Colonic mucosa (tissue), 4 donors: ENCODE measurements around the gene ECEL1. TPM values are rescaled to one million over a fixed set of nuclear protein-coding genes. Genes with fewer than 3 reads are reported as not detected.

Experiments used
- DNase-seq: peaks from one replicate; pipeline ENCODE4 v3.0.0-alpha.2; 2020
- H3K27ac ChIP-seq: fragments of 200-600 bp; one replicate; pipeline ENCODE4 v1.8.0; 2021
- H3K27me3 ChIP-seq: fragments of 200-600 bp; one replicate; pipeline ENCODE4 v1.8.0; 2021
- H3K36me3 ChIP-seq: fragments of 200-600 bp; one replicate; pipeline ENCODE4 v1.8.0; 2021
- H3K4me1 ChIP-seq: fragments of 200-600 bp; one replicate; pipeline ENCODE4 v1.8.0; 2021; ENCODE audit warnings: mild to moderate bottlenecking
- H3K4me3 ChIP-seq: fragments of 200-600 bp; one replicate; pipeline ENCODE4 v1.8.0; 2021
- H3K9ac ChIP-seq, 2 donors: one replicate each; pipeline ENCODE4 v1.7.0; 2013; ENCODE audit warnings: control low read depth in 2 of 2, low read depth in 2 of 2, low read length in 2 of 2
- H3K9me3 ChIP-seq: fragments of 200-600 bp; one replicate; pipeline ENCODE4 v1.8.0; 2021
- CTCF ChIP-seq: fragments of 200-600 bp; IDR thresholded peaks from one replicate; pipeline ENCODE4 v1.8.0; 2022; ENCODE audit warnings: antibody characterized with exemption, mild to moderate bottlenecking
- intact Hi-C: fragments of 100-400 bp; cut with DNase I; formaldehyde crosslinking; loops from one replicate; pipeline ENCODE4 v1.14.1; 2022
- total RNA-seq, 2 donors: library from RNA; stranded (reverse); fragmentation: NEBNext Ultra II Directional in 1 of 2; extraction: Animal tissue kit (Norgen Biotek cat#: 25700) in 1 of 2; gene quantifications; one replicate each; pipeline ENCODE4 v1.2.1, GENCODE V29; 2021
- donor health status: healthy.
- donor health status: DM: no; HTN: no; CAD: no.
- donor health status: DM: no; HTN: no; CAD: no.

The ECEL1 gene
- total RNA-seq, 2 donors from 2014 or later: 0.12 to 0.40 TPM

DNA sequence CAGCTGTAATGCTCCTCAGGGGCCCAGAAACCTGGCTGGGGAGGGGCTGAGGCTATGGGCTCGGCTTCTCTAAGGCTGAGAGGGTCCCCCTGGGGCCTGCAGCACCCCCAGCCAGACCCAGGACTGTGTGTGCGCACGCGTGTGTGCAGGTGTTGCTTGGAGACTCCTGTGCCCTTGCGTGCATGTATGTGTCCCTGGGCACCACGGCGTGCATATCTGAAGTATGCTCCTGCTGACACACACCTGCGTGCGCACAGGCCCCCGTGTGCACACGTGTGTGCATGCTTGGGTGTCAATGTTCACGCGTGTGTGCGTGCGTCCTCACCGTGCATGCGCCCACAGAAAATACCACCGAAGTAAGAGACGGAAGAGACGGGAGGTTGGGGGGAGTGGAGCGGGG lies 14.9 kb upstream of the ECEL1 start:
- no peak overlapping the region for H3K4me3 ChIP-seq
- TF ChIP-seq CTCF: no peak
- H3K27me3 ChIP-seq: peaks cover 28% of the 10 kb centered on the region

DNA sequence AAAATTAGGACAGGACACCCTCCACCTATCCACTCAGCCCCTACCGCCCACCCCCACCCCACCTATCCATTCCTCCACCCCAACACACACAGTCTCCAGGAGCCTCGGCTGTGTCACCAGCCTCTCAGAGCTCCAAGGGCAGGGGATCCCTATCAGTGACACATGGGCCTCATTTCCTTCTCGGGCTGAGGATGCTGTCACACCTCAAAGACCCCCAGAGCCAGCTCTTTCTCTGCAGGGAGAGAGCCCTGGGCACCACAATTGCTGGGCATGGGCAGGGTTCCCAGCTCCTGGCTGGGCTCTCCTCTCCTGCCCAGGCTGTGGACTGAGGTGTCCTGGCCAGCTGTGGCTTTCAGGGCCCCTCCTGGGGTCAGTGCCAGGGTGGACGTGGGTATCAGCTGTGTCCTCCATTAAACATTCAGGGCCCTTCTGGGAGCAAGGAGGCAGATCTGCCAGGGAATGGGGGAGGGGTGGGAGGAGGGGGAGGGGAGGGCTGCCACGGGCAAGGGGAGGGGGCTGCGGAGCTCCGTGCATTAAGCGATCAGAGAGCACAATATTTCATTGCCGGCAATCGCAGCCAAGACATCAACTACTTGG lies 14.3 kb upstream of the ECEL1 start:
- Histone ChIP-seq H3K9ac (no peak overlapping the region), H3K4me1 (no peaks in the 10 kb centered on the region), H3K36me3 (no peaks in the 10 kb centered on the region), H3K4me3 (no peak overlapping the region), H3K9me3 (no peaks in the 10 kb centered on the region), H3K27ac (no peak overlapping the region), H3K27me3 (peaks cover 28% of the 10 kb centered on the region)
- intact Hi-C loops: no loop called here
- no peak for DNase-seq
- TF ChIP-seq CTCF: no peak

More for the DNA sequence above, 14.9 kb upstream of the ECEL1 start:
- Histone ChIP-seq H3K36me3 (no peaks in the 10 kb centered on the region), H3K9me3 (no peaks in the 10 kb centered on the region), H3K9ac (no peak overlapping the region), H3K4me1 (no peaks in the 10 kb centered on the region), H3K27ac (no peak overlapping the region)
- intact Hi-C loops: no loop called here
- no peak for DNase-seq

DNA sequence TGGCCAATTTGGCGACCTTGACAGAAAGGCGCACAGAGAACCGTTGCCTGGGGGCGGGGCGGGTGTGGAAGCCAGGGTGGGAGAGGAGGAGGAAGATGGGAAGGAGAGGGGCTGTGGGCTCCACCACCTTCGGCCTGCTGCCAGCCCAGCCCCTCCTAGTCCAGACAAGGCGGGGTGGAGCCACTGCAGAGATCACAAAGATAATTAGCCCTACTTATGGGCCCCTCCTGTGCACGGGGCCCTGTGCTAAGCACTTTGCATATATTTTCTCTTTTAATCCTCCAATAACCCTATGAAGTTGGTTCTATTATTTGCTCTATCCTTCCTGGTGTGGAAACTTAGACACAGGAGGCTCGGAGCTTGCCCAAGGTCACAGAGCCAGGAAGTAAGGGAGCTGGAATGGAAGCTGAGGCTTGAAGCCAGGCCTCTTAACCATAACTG lies 13.7 kb upstream of the ECEL1 start:
- H3K4me1 ChIP-seq: no peaks in the 10 kb centered on the region
- H3K4me3 ChIP-seq: no peak overlapping the region
- no peak overlapping the region for H3K27ac ChIP-seq
- H3K27me3 ChIP-seq: peaks cover 28% of the 10 kb centered on the region
- no peaks in the 10 kb centered on the region for H3K9me3 ChIP-seq
- intact Hi-C loops: no loop called here
- H3K36me3 ChIP-seq: no peaks in the 10 kb centered on the region
- no peak overlapping the region for H3K9ac ChIP-seq
- TF ChIP-seq CTCF: no peak
- no peak for DNase-seq

DNA sequence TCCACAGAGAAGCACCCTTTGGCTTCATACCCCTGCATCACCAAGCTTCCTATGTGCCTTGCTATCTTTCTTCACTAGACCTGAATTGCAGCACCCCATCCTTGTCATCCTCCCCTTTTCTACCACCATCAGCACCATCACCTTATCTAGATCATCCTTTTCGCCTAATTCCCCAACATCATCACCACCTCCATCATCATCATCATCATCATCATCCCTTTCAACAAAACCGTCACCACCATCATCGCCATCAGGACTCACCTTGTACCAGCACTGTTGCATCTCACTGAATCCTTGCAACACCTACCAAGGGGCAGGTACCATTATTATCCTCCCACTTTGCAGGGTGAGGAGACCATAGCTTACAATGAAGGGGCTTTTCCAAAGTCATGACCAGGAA lies 10.8 kb upstream of the ECEL1 start:
- no peaks in the 10 kb centered on the region for H3K9me3 ChIP-seq
- H3K27ac ChIP-seq: no peak overlapping the region
- no peak for DNase-seq
- H3K9ac ChIP-seq: no peak overlapping the region
- H3K4me3 ChIP-seq: no peak overlapping the region
- peaks cover 11% of the 10 kb centered on the region for H3K27me3 ChIP-seq
- intact Hi-C loops: no loop called here
- H3K4me1 ChIP-seq: no peaks in the 10 kb centered on the region
- H3K36me3 ChIP-seq: no peaks in the 10 kb centered on the region
- TF ChIP-seq CTCF: no peak

- no peak overlapping the region for H3K27ac ChIP-seq
- H3K9me3 ChIP-seq: no peaks in the 10 kb centered on the region
- H3K27me3 ChIP-seq: peaks cover 2% of the 10 kb centered on the region
- H3K4me3 ChIP-seq: no peak overlapping the region
- intact Hi-C loops: no loop called here
- DNase-seq: no peak
- no peaks in the 10 kb centered on the region for H3K36me3 ChIP-seq
- no peak overlapping the region for H3K9ac ChIP-seq
- no peak for TF ChIP-seq CTCF
- no peaks in the 10 kb centered on the region for H3K4me1 ChIP-seq
Observed at GRCh38 chr2:232497348-232497747, 9.7 kb upstream of the ECEL1 start.
